Parathyroid adenoma (tissue), 2 donors: ENCODE data around the gene SESTD1.

ENCODE experiments used
- H2AFZ ChIP-seq: fragments of 300-600 bp; sonication (generic); one replicate; pipeline ENCODE4 v1.7.0; 2017; ENCODE audit warnings: antibody characterized with exemption, mild to moderate bottlenecking
- H3K27ac ChIP-seq: fragments of 300-600 bp; sonication (generic); one replicate; pipeline ENCODE4 v1.7.0; 2017
- H3K27me3 ChIP-seq: fragments of 300-600 bp; sonication (generic); one replicate; pipeline ENCODE4 v1.7.0; 2017; ENCODE audit warnings: low read length; ENCODE audit not compliant: control insufficient read depth, insufficient read depth
- H3K36me3 ChIP-seq: fragments of 300-600 bp; sonication (generic); one replicate; pipeline ENCODE4 v1.7.0; 2017; ENCODE audit warnings: low read length; ENCODE audit not compliant: control insufficient read depth, insufficient read depth
- H3K4me1 ChIP-seq: fragments of 300-600 bp; sonication (generic); one replicate; pipeline ENCODE4 v1.7.0; 2017; ENCODE audit warnings: control low read depth
- H3K4me2 ChIP-seq: fragments of 300-600 bp; sonication (generic); one replicate; pipeline ENCODE4 v1.7.0; 2017; ENCODE audit warnings: low read length
- H3K4me3 ChIP-seq: fragments of 300-600 bp; sonication (generic); one replicate; pipeline ENCODE4 v1.7.0; 2017; ENCODE audit warnings: low read depth, low read length
- H3K79me2 ChIP-seq: fragments of 300-600 bp; sonication (generic); one replicate; pipeline ENCODE4 v1.7.0; 2017; ENCODE audit warnings: control low read depth
- H3K9ac ChIP-seq: fragments of 300-600 bp; sonication (generic); one replicate; pipeline ENCODE4 v1.7.0; 2017; ENCODE audit warnings: mild to moderate bottlenecking
- H3K9me3 ChIP-seq: fragments of 300-600 bp; sonication (generic); one replicate; pipeline ENCODE4 v1.7.0; 2017; ENCODE audit warnings: low read length; ENCODE audit not compliant: control insufficient read depth
- CTCF ChIP-seq: fragments of 300-600 bp; sonication (generic); IDR thresholded peaks from one replicate; pipeline ENCODE4 v1.7.0; 2017; ENCODE audit warnings: antibody characterized with exemption, mild to moderate bottlenecking
- donor health status: primary hyperparathyroidism.

SESTD1 gene

GRCh38 chr2:179238027-179238426 lies 26.6 kb downstream of the SESTD1 start:
- H3K4me1 ChIP-seq: peaks cover 5% of the 10 kb centered on the region
- no peak for TF ChIP-seq CTCF

GRCh38 chr2:179237209-179237946 lies 27.3 kb downstream of the SESTD1 start:
- Histone ChIP-seq H3K9ac (no peak overlapping the region), H3K4me2 (no peak overlapping the region), H3K27me3 (no peaks in the 10 kb centered on the region), H2AFZ (no peak overlapping the region), H3K36me3 (no peaks in the 10 kb centered on the region), H3K27ac (no peak overlapping the region), H3K4me1 (peaks cover 5% of the 10 kb centered on the region), H3K79me2 (peaks cover 3% of the 10 kb centered on the region), H3K4me3 (no peak overlapping the region), H3K9me3 (no peaks in the 10 kb centered on the region)
- TF ChIP-seq CTCF: no peak

More at GRCh38 chr2:179238027-179238426, 26.6 kb downstream of the SESTD1 start:
- no peak overlapping the region for H3K9ac ChIP-seq
- H3K36me3 ChIP-seq: no peaks in the 10 kb centered on the region
- H3K79me2 ChIP-seq: peaks cover 10% of the 10 kb centered on the region
- H2AFZ ChIP-seq: no peak overlapping the region
- no peak overlapping the region for H3K4me3 ChIP-seq
- no peaks in the 10 kb centered on the region for H3K9me3 ChIP-seq
- H3K27ac ChIP-seq: no peak overlapping the region
- no peaks in the 10 kb centered on the region for H3K27me3 ChIP-seq
- H3K4me2 ChIP-seq: no peak overlapping the region

- Histone ChIP-seq H3K79me2 (peaks cover 2% of the 10 kb centered on the region), H2AFZ (no peak overlapping the region), H3K4me1 (peaks cover 1% of the 10 kb centered on the region), H3K27ac (no peak overlapping the region), H3K36me3 (no peaks in the 10 kb centered on the region), H3K4me2 (no peak overlapping the region), H3K9ac (no peak overlapping the region), H3K27me3 (no peaks in the 10 kb centered on the region), H3K9me3 (no peaks in the 10 kb centered on the region), H3K4me3 (no peak overlapping the region)
- TF ChIP-seq CTCF: no peak
These were observed 29.0 kb downstream of the SESTD1 start for GRCh38 chr2:179235463-179236108.

- Histone ChIP-seq H3K27me3 (no peaks in the 10 kb centered on the region), H3K36me3 (no peaks in the 10 kb centered on the region), H3K9ac (no peak overlapping the region), H3K9me3 (no peaks in the 10 kb centered on the region), H3K4me1 (no peaks in the 10 kb centered on the region), H3K79me2 (peaks cover 2% of the 10 kb centered on the region), H3K4me3 (no peak overlapping the region), H2AFZ (no peak overlapping the region), H3K27ac (no peak overlapping the region), H3K4me2 (no peak overlapping the region)
- no peak for TF ChIP-seq CTCF
These were observed 29.9 kb downstream of the SESTD1 start for GRCh38 chr2:179234658-179235240.
